Measurements from ENCODE around the gene ARHGAP5.
A peak's percentile ranks its signal among the peaks of the same experiment; 100 is the strongest.

ARHGAP5 gene

DNA sequence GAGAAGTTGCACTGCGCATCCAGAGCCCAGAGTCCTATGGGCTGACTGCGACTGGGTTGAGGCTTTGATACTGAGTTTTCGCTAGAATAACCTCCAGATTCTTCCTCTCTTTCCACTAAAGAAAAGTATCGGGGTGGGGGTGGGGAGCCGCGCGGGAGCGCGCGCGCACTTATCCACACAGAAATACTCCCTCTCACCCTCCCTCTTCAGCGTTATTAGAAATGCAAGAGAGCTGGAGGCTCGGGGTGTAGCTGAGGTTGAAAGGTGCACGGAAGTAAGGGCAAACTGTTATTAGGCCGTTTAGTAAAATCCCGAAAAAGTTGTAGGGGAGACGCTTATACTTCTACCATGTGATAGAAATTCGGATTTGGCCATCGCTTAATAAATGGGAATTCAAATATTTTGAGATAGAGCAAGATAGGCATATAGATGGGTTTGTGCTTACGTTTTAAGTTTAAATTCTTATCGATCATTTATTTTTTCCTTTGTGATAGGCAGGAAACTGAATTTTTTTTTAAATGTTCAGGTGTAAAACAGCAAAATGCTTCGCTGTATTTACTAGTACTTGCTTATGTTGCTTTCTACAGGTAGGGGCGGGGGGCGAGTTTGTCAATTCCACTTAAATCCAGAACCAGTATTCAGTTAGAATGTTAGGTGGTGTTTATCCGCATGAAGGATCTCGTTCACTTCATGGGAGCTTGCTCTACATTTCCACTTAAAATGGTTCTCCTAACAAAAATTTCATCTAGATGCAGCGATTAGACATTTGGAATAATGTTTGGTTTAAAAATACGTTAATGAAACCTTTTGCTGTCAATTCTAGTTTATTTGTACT lies 1.1 kb downstream of the ARHGAP5 start:
- peak; percentile 67 for DNase-seq

DNA sequence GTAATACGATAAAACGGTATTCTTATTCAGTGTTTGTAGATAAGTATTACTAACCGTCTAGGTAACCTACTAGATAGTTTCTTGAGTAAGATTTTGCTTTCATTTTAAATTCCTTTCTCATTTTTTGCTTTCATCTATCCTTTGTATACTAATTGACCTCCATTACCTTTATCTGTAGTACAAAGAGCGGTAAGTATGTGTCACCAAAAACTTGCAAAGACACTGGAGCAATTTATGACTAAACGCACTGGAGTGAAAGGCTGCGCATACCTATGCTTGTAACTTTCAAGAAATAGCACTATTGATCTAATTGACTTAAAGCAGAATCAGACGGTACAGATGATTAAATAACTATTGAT lies 1.7 kb downstream of the ARHGAP5 start:
- no peak for DNase-seq

DNA sequence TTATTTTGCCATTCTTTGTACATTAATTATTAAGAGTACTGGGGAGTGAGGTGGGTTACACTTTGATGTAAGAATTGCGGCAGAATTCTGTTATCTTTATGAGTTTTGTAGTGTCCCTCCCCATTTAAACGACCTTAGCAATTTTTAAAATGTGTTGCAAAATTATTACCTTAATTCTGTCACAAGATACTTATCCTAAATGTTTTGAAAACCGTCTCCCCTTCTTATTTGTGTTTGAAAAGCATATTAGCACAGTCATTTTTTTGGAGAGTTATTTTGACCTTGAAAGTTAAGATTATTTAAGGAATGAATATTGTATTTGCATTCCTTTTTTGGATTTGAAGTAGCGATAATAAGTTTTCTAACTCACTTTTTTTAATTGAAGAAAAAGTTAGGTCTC lies 2.2 kb downstream of the ARHGAP5 start:
- DNase-seq = no peak

DNA sequence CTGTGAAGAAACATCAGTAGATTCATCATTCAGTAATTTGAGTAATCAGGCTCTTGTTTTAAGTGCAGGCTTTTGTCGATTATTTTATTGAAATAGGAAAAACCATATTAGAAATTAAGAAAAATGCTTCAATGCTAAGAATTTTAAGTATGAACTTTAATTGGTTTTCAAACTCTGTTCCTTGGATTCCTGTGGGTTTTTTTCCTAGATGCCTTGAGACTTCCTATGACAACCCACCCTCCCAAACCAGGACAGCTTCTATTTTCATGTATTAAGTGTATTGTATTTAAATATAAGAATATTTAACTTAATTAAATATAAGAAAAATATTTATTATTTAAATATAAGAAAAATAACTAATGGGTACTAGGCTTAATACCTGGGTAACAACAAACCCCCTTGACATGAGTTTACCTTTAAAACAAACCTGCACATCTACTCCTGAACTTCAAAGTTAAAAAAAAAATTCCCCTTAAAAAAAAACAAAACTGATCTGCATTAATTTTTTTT lies 3.0 kb downstream of the ARHGAP5 start:
- DNase-seq = no peak

DNA sequence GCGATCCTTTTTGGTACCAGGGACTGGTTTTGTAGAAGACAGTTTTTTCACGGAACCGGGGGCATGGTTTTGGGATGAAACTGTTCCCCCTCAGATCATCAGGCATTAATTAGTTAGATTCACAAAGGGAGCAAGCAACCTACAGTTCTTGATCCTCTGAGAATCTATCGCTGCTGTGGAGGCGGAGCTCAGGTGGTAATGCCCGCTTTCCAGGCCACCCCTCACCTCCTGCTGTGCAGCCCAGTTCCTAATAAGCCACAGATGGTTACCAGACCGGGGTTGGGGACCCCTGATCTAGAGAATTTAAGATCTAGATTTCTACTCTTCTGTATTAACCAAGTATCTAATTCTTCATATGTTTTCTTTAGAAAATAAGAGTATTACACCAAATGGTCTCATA lies 4.8 kb downstream of the ARHGAP5 start:
- DNase-seq = no peak

DNA sequence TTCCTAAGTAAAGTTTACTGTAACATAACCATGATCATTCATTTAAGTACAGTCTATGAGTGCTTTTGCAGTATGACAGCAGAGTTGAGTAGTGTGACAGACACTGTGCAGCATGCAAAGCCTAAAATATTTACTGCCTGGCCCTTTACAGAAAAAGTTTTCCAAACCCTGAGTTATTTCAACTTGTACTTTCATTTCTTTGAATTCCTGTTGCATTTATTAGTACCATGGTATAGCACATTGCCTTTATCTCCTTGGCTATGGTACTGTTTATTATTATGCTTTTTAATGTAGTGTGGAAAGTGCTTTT lies 6.2 kb downstream of the ARHGAP5 start:
- DNase-seq = no peak

DNA sequence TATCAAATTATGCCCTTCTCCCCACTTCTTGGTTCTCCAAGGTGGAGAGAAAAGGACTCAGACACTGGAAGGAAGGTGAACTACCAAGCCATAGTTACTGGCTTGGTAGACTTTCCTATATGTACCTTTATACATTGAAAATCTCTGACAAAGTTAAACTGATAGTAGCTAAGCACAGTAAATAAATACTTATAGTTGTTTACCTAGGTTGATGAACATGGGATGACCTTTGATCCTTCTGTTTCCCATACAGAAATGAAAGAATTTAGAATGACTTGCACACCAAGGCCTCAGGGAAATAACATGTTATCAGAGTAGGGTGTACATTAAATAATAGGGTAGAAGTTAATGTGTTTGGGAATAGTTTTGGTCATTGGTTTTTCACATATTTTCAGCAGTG lies 6.7 kb downstream of the ARHGAP5 start:
- DNase-seq = no peak

DNA sequence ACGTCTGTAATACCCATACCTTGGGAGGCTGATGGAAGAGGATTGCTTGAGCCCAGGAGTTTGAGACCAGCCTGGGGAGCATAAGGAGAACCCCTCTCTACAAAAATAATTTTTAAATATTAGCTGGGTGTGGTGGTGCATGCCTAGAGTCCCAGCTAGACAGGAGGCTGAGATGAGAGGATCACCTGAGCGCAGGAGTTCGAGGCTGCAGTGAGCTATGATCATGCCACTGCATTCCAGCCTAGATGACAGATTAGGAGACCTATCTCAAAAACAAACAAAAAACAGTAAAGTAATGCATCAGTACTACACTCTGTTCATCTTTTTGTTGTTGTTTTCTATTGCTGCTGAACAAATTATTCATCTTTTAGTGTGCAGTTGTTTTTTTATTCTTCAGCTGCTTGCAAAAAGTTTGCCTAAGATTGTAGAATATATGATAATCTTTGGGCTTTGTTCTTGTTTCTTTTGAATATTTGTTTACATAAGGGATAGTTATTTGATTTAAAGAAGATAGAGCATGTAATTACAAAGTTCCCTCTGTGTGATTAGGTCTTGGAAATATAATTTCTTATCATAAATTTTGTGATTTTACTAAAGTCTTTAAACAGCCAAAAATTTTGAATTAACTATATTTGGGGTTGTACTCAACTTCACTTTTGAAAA lies 8.2 kb downstream of the ARHGAP5 start:
- no peak for DNase-seq

DNA sequence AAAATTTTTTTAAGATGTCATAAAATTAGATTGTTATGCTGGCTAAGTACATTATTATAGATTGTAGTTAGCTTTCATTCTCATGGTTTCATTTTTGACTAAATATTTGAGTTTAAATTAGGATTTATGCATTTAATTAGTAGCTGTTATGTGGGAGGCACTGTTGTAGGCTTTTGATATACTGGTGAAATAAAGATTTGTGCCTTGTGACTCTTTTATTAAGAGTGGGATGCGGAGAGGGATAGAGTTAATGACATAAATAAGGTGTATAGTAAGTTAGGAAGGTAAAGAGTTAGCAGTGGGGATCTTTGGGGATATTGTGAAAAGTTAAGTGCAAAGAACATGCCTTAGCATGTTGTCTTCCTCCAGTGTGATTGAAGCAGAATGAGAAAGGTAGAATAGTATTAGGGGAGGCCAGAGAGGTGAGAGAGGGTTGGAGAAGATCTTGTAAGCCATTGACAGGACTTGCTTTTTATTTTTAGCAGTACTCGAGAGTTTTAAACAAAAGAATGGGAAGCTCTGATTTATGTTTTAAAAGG lies 8.8 kb downstream of the ARHGAP5 start:
- no peak for DNase-seq

DNA sequence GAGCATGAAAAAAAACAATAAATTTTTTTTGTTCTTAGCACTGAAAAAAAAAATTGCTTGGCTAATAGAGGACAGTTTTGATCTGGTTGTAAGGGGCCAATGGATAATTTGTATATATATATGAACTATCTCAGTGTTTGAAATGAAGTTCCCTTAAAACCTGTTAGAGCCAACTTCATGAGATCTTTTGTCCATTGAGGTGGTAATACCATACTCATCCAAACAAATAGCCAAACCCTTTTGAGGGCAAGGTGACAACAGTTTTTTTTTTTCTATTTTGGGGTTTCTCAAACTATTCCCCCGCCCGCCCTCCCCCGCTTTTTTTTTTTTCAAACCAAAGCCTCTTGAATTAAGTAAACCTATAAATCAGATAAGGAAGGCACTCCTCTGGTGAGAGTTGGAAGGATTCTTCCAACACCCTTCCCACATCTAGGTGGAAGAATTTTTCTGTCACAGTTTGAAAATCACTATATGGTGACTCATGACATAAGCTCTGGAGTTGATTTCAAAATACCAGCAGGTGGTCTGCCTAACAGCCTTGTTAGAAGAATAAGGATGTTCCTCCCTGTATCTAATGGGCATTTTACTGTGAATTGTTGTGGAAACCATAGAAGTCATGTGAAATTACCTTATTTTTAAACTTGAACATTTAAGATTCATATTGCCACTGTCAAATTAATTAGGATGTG lies 10.2 kb downstream of the ARHGAP5 start:
- DNase-seq = no peak

DNA sequence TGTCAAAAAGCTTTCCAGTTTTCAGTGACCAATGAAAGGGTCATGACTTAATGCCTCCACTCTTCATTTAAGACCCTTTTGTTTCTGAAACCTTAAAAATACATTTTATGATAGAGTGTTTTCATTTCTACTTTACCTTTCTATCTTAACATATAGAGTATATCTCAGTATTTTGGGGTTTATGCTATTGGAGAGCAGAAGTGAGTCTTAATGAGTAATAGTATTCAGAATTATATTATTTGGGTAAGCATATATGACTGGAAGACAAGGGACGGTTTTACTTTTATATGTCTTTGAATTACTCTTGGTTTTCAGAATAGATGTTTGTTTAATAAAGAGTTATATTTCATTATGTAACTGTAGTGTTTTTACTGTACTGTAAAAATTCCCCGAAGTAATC lies 10.8 kb downstream of the ARHGAP5 start:
- DNase-seq = no peak

DNA sequence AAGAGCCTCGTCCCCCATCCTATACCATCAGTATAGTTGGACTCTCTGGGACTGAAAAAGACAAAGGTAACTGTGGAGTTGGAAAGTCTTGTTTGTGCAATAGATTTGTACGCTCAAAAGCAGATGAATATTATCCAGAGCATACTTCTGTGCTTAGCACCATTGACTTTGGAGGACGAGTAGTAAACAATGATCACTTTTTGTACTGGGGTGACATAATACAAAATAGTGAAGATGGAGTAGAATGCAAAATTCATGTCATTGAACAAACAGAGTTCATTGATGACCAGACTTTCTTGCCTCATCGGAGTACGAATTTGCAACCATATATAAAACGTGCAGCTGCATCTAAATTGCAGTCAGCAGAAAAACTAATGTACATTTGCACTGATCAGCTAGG lies 13.6 kb downstream of the ARHGAP5 start:
- no peak for DNase-seq

DNA sequence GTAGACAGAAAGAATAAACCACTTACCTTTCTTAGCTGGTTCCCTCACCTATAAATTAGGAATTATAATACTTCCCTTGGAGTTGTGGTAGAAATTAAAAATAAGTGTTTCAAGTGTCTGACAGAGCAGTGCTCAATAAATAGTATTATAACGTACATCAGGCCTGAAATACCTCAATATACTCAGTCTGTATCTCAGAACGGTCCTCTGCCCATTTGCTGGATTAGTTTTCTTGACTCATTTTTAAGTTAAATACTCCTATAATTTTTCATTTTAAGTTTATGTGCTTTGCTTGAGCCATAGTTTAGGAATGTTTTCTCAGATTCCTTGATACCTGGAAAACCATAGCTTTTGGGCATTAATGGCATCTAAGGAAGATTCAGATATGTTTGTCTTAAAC lies 22.4 kb downstream of the ARHGAP5 start:
- no peak for DNase-seq

DNA sequence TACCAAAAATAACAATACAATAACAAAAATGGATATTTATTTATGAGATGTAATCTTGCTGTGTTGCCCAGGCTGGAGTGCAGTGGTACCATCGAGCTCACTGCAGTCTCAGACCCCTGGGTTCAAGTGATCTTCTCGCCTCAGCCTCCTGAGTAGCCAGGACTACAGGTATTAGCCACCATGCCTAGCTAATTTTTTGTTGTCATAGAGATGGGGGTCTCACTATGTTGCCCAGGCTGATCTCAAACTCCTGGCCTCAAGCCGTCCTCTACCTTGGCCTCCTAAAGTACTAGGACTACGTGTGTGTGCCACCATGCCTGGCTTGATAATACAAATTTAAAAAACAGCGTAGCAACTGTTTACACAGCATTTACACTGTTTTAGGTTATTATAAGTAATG lies 23.1 kb downstream of the ARHGAP5 start:
- no peak for DNase-seq

DNA sequence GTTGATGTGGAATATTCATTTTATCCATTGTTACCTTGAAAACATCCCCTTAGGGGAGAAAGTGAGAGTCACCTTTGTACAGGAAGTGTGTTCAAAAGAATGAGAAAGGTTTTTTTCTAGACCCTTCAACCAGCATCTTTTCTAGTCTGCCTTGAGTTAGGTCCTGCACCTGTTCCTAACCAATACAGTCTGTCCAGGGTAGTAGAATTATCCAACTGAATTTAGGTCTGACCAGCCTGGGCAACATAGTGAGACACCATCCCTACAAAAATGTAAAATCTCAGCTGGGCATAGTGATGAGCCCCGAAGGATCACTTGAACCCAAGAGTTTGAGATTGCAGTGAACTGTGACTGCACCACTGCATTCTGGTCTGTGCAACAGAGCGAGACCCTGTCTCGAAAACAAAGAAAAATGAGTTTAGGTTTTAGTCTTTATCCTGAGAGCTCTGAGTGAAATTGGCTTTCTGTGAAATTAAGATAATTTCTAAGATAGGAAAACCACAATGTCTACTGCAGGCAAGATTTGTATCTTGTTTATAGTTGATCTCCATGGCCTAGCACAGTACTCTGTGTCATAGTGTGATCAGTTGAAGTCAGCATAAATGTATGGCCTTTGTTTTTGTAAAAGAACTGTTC lies 25.2 kb downstream of the ARHGAP5 start:
- DNase-seq = no peak

DNA sequence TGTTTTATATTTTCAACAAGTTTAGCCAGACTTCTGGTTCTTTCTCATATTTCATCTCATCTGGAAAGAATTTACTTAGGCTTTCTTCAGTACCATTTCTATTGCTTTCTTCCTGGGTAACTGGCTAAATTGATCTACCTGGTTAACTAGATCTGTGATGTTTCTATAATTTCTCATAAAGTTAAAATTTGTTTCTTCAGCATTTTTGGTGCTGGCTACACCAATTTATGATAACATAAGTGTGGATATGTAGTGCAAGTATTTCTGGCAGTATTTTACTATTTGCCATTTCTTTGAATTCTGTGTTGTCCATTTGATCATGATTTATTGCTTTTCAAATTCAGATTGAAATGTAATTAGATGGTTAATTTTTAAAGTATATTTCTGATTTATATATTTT lies 25.9 kb downstream of the ARHGAP5 start:
- DNase-seq = no peak

DNA sequence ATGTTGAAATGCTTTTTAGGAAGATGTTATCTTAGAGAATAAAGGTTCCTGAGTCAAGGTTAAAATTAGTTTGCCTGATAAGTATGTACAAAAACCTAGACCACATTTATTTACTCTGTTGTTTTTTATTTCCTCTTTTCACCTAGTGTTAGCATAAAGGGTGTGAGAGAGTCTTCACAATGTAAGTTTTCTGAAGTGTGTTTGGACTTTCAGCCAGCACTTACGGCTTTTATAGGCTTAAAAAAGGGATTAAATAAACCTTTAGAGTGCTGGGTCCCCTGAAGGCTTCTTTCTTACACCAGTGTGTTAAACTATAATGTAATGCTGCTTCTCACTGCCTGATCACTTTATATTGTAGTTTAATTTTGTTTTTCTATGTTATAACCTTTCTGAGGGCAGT lies 27.2 kb downstream of the ARHGAP5 start:
- no peak for DNase-seq

DNA sequence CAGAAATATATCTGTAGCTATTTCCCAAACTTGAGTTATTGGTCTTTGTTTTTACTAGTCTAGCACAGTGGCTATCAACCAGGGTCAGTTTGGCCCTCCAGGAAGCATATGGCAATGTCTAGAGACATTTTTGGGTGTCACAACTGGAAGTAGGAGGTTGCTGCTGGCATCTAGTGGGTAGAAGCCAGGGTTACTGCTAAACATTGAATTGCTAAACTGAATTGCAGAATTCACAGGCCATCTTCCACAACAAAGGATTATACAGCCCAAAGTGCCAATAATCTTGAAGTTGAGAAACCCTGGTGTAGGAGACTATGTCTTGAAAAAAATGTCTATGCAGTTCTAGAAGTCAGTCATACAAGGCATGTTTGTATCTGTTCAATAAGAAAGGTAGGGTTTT lies 27.7 kb downstream of the ARHGAP5 start:
- no peak for DNase-seq

DNA sequence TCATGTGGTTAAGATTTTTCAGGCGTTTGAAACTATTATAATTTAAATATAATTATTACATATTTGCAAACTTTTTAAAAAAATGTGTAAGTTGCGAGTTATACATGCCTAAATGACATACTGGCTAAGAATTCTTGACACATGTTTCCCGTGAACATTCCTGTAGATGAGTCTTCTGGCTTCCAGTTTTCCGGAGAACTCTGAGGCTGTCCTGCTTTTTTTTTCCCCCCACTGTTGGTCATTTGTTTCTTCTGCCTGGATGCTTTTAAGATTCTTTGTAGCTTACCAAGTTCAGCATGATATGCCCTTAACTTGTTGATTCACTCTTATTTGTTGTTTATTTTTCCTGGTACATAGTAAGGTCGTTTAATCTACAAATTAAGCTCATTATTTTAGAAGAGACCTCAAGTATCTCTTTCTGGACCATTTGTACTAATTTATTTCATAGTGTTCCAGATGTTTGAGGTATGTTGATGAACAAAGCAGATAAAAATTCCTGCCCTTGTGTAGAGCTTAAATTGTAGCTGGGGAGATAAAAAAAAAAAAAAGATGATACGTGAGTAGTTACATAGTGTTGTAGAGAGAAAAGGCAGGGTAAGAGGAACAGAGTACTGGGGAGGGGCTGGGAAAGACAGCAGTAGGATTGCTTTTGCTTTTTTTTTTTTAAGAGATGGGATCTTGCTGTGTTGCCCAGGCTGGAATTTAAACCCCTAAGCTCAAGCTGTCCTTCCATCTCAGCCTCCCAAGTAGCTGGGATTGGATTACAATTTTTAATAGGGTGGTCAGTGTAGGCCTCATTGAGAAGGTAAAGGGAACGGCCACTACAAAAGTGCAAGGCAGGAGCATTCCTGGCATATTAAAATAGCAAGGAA lies 32.8 kb downstream of the ARHGAP5 start:
- DNase-seq = no peak

DNA sequence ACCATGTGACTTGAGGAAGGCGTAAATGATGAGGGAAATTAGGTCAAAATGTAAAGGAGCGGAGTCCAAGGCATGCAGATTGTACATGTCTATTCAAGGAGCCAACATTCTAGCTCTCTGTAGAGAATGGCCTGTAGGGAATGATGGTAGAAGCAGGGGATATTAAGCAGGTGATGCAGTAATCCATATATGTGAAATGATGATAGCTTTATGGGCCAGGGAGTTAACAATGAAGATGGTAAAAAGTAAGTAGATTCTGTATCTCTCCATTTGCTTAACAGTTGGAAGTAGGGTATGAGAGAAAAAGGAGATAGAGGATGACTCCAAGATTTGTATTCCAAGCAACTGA lies 33.4 kb downstream of the ARHGAP5 start:
- DNase-seq = no peak

DNA sequence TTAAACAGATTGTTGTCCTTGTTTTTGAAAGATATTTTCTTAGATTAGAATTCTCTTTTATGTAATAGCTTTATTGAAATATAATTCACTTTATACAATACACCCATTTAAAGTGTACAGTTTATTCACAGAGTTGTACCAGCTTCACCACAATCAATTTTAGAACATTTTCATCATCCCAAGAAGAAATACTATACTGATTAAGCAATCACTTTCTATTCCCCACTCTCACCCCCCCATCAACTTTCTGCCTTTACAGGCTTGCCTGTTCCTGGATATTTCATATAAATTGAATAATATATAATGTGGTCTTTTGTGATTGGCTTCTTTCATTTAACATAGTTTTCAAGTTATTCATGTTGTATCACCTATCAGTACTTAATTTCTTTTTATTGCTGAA lies 44.4 kb downstream of the ARHGAP5 start:
- DNase-seq = no peak

DNA sequence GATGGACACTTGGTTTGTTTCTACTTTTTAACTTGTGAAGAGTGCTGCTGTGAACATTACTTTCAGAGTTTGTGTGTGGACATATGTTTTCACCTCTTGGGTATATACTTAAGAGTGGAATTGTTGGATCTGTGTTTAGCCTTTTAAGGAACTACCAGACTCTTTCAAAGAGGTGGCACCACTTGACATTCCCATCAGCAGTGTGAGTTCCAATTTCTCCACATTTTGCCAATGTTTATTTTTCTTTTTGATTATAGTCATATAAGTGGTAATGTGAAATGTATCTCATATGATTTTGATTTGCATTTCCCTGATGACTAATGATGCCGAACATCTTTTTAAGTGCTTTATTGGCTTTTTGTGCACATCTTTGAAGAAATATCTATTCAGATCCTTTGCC lies 44.8 kb downstream of the ARHGAP5 start:
- no peak for DNase-seq
